GM12874 (cell line): Measurements from ENCODE around the gene FARSA.

ENCODE experiments used
- TF ChIP-seq, protein P1 (sequence below): IDR thresholded peaks from 2 replicates; pipeline ENCODE4 v1.5.1; 2011; ENCODE audit warnings: low read depth, mild to moderate bottlenecking, control low read depth, low read length, moderate library complexity; ENCODE audit not compliant: insufficient read depth

FARSA gene

DNA sequence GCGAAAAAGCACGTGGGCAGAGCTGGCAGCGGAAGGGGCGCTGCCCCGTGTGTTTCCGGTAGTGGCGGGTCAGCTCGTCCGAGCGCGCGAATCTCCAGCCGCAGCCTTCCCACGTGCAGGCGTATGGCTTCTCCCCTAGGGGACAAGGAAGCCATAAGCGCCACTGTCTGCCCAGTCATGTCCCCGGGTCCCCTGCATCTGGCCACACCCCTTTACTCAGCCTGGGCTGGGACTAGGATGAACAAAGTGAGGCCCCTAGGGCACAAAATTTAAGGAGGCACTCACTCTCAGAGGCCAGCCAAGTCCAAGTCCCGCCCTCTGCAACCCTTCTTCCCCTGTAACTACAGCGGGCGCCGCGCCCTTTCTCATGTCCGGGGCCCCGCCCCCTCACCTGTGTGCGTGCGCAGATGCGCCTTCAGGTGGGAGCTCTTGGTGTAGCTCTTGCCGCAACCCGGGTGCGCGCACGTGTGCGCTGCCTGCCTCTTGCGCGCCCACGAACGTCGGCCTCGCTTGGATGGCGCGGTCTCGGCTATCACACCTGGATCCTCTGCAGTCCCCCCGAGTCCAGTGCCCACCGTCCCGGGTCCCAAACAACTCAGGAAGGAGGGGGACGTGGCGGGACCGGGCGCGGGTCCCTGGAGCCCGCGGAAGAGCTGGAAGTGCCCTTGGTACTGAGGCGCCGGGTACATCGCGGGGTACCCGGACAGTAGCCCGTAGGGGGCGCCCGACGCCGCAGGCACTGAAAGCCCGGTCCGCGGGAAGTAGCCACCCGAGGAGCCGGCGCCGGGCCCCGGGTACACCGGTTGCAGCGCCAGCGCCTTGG lies 48.4 kb downstream of the FARSA start:
- TF ChIP-seq, protein P1, sequence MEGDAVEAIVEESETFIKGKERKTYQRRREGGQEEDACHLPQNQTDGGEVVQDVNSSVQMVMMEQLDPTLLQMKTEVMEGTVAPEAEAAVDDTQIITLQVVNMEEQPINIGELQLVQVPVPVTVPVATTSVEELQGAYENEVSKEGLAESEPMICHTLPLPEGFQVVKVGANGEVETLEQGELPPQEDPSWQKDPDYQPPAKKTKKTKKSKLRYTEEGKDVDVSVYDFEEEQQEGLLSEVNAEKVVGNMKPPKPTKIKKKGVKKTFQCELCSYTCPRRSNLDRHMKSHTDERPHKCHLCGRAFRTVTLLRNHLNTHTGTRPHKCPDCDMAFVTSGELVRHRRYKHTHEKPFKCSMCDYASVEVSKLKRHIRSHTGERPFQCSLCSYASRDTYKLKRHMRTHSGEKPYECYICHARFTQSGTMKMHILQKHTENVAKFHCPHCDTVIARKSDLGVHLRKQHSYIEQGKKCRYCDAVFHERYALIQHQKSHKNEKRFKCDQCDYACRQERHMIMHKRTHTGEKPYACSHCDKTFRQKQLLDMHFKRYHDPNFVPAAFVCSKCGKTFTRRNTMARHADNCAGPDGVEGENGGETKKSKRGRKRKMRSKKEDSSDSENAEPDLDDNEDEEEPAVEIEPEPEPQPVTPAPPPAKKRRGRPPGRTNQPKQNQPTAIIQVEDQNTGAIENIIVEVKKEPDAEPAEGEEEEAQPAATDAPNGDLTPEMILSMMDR: peak; percentile 84

DNA sequence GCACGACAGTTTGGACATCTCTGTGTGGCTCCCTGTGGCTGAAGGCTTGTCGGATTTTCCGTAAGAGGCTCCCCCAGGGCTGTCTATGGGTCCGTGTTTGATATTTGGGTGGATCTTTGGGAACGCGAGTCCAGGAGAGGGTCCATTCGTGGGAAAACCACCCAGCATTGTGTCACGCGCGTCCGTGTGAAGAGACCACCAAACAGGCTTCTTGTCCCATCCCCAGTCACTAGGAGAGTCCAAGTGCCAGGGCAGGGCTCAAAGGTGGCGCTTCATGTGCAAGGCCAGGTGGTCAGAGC lies 48.9 kb downstream of the FARSA start:
- TF ChIP-seq, protein P1: no peak

DNA sequence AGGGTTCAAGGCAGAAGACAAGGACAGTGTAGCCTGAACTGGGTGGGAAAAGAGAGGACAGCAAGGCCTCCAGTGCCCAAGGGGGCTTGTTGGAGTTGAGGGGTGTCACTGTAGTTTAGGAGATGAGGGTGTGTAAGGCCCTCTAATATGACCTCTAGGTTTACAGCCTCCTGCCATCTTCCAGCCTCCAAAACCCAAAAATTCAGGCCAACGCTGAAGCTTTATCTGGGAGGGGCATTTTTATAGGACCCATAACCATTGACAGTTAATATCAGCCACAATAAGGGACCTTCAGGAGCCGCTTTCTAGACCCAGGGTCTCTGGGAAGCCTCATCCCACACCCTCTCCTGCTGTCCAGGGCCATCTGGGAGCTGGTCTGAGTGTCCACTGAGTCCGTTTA lies 49.3 kb downstream of the FARSA start:
- TF ChIP-seq, protein P1: no peak

DNA sequence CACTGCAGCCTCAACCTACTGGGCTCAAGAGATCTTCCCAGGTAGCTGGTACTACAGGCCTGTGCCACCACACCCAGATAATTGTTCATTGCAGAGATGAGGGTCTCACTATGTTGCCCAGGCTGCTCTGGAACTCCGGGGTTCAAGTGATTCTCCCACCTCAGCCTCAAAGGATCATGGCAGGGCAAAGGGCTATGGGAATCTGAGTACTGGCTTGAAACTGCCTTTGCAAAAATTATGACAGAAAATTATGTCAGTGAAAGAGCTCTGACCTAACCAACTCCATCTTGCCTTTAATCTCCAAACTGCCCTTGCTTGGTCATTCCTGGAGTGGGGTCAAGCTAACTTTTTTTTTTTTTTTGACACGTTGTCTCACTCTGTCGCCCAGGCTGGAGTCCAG lies 50.9 kb downstream of the FARSA start:
- TF ChIP-seq, protein P1: no peak

DNA sequence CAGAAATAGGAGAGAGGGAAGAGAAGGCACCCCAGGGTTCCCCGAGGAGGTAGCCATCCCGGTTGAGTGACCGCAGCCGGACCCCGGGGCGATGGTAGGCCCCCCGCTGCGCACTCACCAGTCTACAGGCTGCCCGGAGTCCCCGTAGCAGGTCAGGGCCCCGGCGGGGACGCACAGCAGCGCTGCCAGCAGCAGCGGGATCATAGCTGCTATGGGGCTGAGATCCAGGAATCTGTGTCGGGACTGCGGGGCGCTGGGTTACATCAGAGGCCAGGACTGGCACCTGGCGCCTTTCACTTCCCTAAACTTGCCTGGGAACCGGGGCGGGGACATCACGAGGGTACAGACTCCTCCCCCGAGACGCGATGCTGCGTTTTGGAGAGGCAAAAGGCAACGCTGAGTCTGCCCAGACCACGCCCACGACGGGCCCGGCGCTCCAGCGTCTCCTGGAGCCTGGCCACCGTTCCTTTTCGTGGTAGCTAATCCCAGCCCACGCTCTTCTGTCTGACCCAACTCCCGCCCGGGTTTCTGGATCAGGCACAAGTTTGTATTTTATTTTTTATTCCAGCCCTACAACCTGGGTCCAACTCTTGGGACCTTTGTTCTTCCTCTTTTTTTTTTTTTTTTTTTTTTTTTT lies 52.2 kb downstream of the FARSA start, which contains the start of gene DNASE2:
Gene DNASE2, minus strand, starts transcription at position 278 of the 637 bp plus-strand sequence. Its CDS starts 74 bp downstream, at position 204.
- TF ChIP-seq, protein P1: no peak

DNA sequence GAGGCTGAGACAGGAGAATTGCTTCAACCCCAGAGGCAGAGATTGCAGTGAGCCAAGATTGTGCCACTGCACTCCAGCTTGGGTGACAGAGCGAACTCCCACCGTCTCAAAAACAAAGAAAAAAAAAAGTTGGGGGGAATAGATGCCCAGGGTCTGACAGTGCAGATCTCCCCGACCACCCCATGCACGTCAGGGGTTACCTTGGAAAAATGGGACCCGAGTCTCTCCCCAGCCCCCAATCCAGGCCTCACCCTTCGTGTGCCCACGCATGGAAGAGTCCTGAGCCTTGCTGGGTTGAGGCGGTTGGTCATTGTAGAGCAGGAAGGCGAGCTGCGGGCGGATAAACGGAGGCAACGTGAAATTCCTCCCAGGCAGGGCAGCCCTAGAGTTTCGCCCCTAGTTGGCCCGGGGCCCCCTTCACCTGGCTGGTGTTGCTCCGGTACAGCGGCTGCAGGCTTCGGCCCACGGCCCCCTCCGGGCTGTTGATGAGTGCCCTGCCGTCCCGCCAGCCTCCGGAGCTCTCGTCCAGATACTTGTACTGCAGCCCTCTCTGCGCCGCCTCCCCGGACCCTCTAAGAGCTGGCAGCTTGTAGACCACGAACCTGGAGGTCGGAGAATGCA lies 52.9 kb downstream of the FARSA start:
- TF ChIP-seq, protein P1: no peak

DNA sequence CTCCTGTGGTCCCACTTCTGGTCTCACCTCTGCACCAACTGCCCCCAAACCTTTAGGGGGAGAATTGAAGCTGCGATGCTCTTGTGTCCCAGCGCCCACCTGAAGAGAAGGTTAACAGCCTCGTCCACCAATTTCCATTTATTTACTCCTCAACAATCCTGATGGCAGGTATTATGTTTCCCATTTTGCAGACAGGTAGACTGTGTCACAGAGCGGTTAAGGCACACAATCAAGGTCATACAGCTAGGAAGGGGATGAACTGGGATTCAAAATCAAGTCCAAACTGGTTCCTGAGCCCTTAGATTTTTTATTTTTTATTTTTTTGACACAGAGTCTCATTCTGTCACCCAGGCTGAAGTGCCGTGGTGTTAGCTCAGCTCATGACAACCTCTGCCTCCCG lies 58.4 kb downstream of the FARSA start:
- TF ChIP-seq, protein P1: no peak
